Stomach (tissue), 9 donors: Measurements from ENCODE around the gene NAGS. TPM values are rescaled to one million over a fixed set of nuclear protein-coding genes. Genes with fewer than 3 reads are reported as not detected.

ENCODE experiments used
- DNase-seq, 2 donors: peaks; one replicate each; pipeline versions ENCODE4 v3.0.0 to v3.0.0-alpha.2; 2013 to 2019
- H3K27ac ChIP-seq, 5 donors: fragments of 200-600 bp in 4 of 5; sonication (generic) in 4 of 5; one replicate each; pipeline ENCODE4 v1.5.1; 2013 to 2019; ENCODE audit warnings: mild to moderate bottlenecking in 1 of 5, moderate library complexity in 1 of 5
- H3K27me3 ChIP-seq, 3 donors: fragments of 200-600 bp; sonication (generic); one replicate each; pipeline ENCODE4 v1.5.1; 2017 to 2019; ENCODE audit warnings: mixed run types in 1 of 3
- H3K36me3 ChIP-seq, 4 donors: fragments of 200-600 bp; sonication (generic); 1 replicate in 3 of 4; 2 replicates in 1 of 4; pipeline ENCODE4 v1.5.1; 2016 to 2019
- H3K4me1 ChIP-seq, 4 donors: fragments of 200-600 bp; sonication (generic); one replicate each; pipeline ENCODE4 v1.5.1; 2016 to 2019
- H3K4me3 ChIP-seq, 4 donors: fragments of 200-600 bp; sonication (generic) in 3 of 4; one replicate each; pipeline ENCODE4 v1.5.1; 2016 to 2019; ENCODE audit warnings: mild to moderate bottlenecking in 1 of 4
- H3K9me3 ChIP-seq, 4 donors: fragments of 200-600 bp; sonication (generic); one replicate each; pipeline ENCODE4 v1.5.1; 2016 to 2019
- CTCF ChIP-seq, 7 experiments: fragments of 450-650 bp in 4 of 7; fragments of 200-600 bp in 3 of 7; sonication (generic) in 3 of 7; IDR thresholded peaks; one replicate each; pipeline ENCODE4 v1.5.1; 2016 to 2019; ENCODE audit warnings: antibody characterized with exemption in 7 of 7, control low read depth in 2 of 7, mild to moderate bottlenecking in 1 of 7
- EP300 ChIP-seq: sonication (generic); formaldehyde crosslinking; IDR thresholded peaks from one replicate; pipeline ENCODE4 v1.6.1; 2017; ENCODE audit warnings: antibody characterized with exemption
- POLR2A ChIP-seq, 4 donors: fragments of 450-650 bp; IDR thresholded peaks; one replicate each; pipeline ENCODE4 v1.6.1; 2016; ENCODE audit warnings: antibody characterized with exemption in 4 of 4, control low read depth in 2 of 4, mild to moderate bottlenecking in 1 of 4, moderate library complexity in 1 of 4
- POLR2AphosphoS5 ChIP-seq, 3 donors: sonication (generic); formaldehyde crosslinking; IDR thresholded peaks; one replicate each; pipeline ENCODE4 v1.6.1; 2016; ENCODE audit warnings: antibody characterized with exemption in 3 of 3
- WGBS, 5 donors: extraction: QIAGEN DNeasy Blood & Tissue Kit in 3 of 5; methylation state at CpG; one replicate each; pipeline versions ENCODE4 v1.1.5 to v1.1.7; 2013 to 2018; 5-methylcytosine and 5-hydroxymethylcytosine counted together
- intact Hi-C: fragments of 100-400 bp; cut with DNase I; formaldehyde crosslinking; loops from one replicate; pipeline ENCODE4 v1.15.1; 2023; ENCODE audit warnings: low total_unique reads
- polyA plus RNA-seq, 3 donors: library from polyadenylated mRNA; stranded (reverse); fragments of 200-250 nt; gene quantifications; one replicate each; pipeline ENCODE4 v1.2.3, GENCODE V29; 2013
- total RNA-seq, 5 donors: library from RNA; depleted of rRNA; stranded (reverse); fragments of >200 nt; gene quantifications; one replicate each; pipeline versions ENCODE4 v1.1.0 to v1.2.3, GENCODE V29; 2014 to 2016
- donor health status: healthy with polysubstance abuse.
- donor health status: Bipolar disorder and iron deficiency.
- donor health status: healthy.

The NAGS gene
- total and polyA plus RNA-seq, 8 donors, result 0.29 to 1.5 (median 0.93) TPM; not detected in 2

GRCh38 chr17:44006598-44007345 is 2.4 kb downstream of the NAGS start:
- Histone ChIP-seq H3K36me3 (peaks cover under 1 to 24% (median 17%) of the 10 kb centered on the region in 4 donors), H3K4me1 (peaks cover 35 to 45% (median 43%) of the 10 kb centered on the region in 4 donors), H3K4me3 (peak overlapping the region; percentile 52 to 66 (median 57)), H3K9me3 (no peaks in the 10 kb centered on the region), H3K27me3 (peaks cover 14 to 49% (median 25%) of the 10 kb centered on the region in 3 donors), H3K27ac (peak overlapping the region; percentile 14 to 73 (median 56))
- WGBS, 5 donors, result 0 to 1% (median 0%) methylated on average over 22 to 40 of the region's 40 CpGs
- TF ChIP-seq CTCF (IDR thresholded peaks at IDR 0.05) (peak in 4 of 7 experiments; percentile 23 to 32 (median 24)), POLR2A (IDR thresholded peaks at IDR 0.05) (no peak), POLR2AphosphoS5 (IDR thresholded peaks at IDR 0.05) (peak in 2 of 3 donors; percentile 5 to 20)
- intact Hi-C loops, result no loop called here
- DNase-seq, result peak; percentile 98 to 100

GRCh38 chr17:44007346-44008204 is 3.2 kb downstream of the NAGS start:
- intact Hi-C loops, result no loop called here
- Histone ChIP-seq H3K27ac (peak overlapping the region; percentile 0 to 73 (median 56)), H3K27me3 (peaks cover 14 to 44% (median 25%) of the 10 kb centered on the region in 3 donors), H3K4me3 (peak overlapping the region; percentile 52 to 66 (median 57)), H3K9me3 (no peaks in the 10 kb centered on the region), H3K4me1 (peaks cover 35 to 51% (median 45%) of the 10 kb centered on the region in 4 donors), H3K36me3 (peaks cover 4 to 32% (median 24%) of the 10 kb centered on the region in 4 donors)
- DNase-seq, result peak in 1 of 2 donors; percentile 51
- 6 to 13% (median 7%) methylated on average over 21 to 37 of the region's 37 CpGs for WGBS, 5 donors
- TF ChIP-seq EP300 (no peak), CTCF (IDR thresholded peaks at IDR 0.05) (no peak), POLR2AphosphoS5 (IDR thresholded peaks at IDR 0.05) (no peak), POLR2A (IDR thresholded peaks at IDR 0.05) (no peak)

GRCh38 chr17:44008205-44008909 is 3.9 kb downstream of the NAGS start:
- 66 to 71% (median 71%) methylated on average over 5 to 6 of the region's 6 CpGs for whole genome bisulfite sequencing, 5 donors
- intact Hi-C loops, result no loop called here
- Histone ChIP-seq H3K9me3 (no peaks in the 10 kb centered on the region), H3K27me3 (peaks cover 14 to 42% (median 25%) of the 10 kb centered on the region in 3 donors), H3K4me3 (no peak overlapping the region), H3K36me3 (peaks cover 4 to 32% (median 24%) of the 10 kb centered on the region in 4 donors), H3K4me1 (peaks cover 37 to 58% (median 49%) of the 10 kb centered on the region in 4 donors), H3K27ac (no peak overlapping the region)
- DNase-seq, result no peak
- TF ChIP-seq POLR2AphosphoS5 (IDR thresholded peaks at IDR 0.05) (no peak), EP300 (no peak), CTCF (IDR thresholded peaks at IDR 0.05) (no peak), POLR2A (IDR thresholded peaks at IDR 0.05) (no peak)
